CD4-positive, alpha-beta T cell treated with Interleukin-17A for 1 hour (primary cell): Measurements from ENCODE around the gene TAF10.

ENCODE experiments used
- DNase-seq: peaks from one replicate; pipeline ENCODE4 v3.0.0-alpha.2; 2020

The TAF10 gene

GRCh38 chr11:6640036-6640984, 28.3 kb upstream of the TAF10 start:
- DNase-seq = no peak

GRCh38 chr11:6638429-6638828, 26.4 kb upstream of the TAF10 start:
- no peak for DNase-seq

GRCh38 chr11:6637871-6638270, 25.9 kb upstream of the TAF10 start:
- no peak for DNase-seq

- no peak for DNase-seq
Measured at GRCh38 chr11:6636480-6636879, 24.5 kb upstream of the TAF10 start.

- no peak for DNase-seq
Measured at GRCh38 chr11:6635082-6635932, 23.3 kb upstream of the TAF10 start.

GRCh38 chr11:6634534-6634933, 22.5 kb upstream of the TAF10 start:
- no peak for DNase-seq

GRCh38 chr11:6633422-6634408, 21.7 kb upstream of the TAF10 start:
- DNase-seq = no peak

- no peak for DNase-seq
Measured at GRCh38 chr11:6632116-6633073, 20.4 kb upstream of the TAF10 start.

- DNase-seq = no peak
Measured at GRCh38 chr11:6631361-6631890, 19.4 kb upstream of the TAF10 start.

GRCh38 chr11:6630632-6631291, 18.7 kb upstream of the TAF10 start:
- DNase-seq = no peak

- DNase-seq = no peak
Measured at GRCh38 chr11:6629892-6630631, 18.0 kb upstream of the TAF10 start.

GRCh38 chr11:6629573-6629891, 17.5 kb upstream of the TAF10 start:
- no peak for DNase-seq

GRCh38 chr11:6628526-6628925, 16.5 kb upstream of the TAF10 start:
- no peak for DNase-seq

GRCh38 chr11:6627762-6628241, 15.8 kb upstream of the TAF10 start:
- DNase-seq = peak; percentile 61

GRCh38 chr11:6626971-6627761, 15.2 kb upstream of the TAF10 start:
- no peak for DNase-seq

- DNase-seq = no peak
Measured at GRCh38 chr11:6625832-6626420, 13.9 kb upstream of the TAF10 start.

GRCh38 chr11:6625156-6625831, 13.3 kb upstream of the TAF10 start:
- no peak for DNase-seq
